B cell (primary cell): ENCODE data around the gene MTIF2. TPM values are rescaled to one million over a fixed set of nuclear protein-coding genes. Genes with fewer than 3 reads are reported as not detected.

Source experiments
- ATAC-seq: fragments of 200-7000 bp; cut with Tn5 transposase; one replicate; pipeline ENCODE4 v1.10.0; 2021; ENCODE audit warnings: low read depth, mild to moderate bottlenecking, moderate number of reproducible peaks, moderate library complexity
- CTCF ChIA-PET: fragments of 350-600 bp; sonication (Branson Sonifier 250); formaldehyde crosslinking; loops from one replicate; lab custom pipeline; 2021; ENCODE audit warnings: antibody characterized with exemption, inconsistent platforms; lab: Charles Lee
- POLR2A ChIA-PET: fragments of 350-600 bp; sonication (Branson Sonifier 250); formaldehyde crosslinking; loops from one replicate; lab custom pipeline; 2021; ENCODE audit warnings: antibody characterized with exemption; lab: Charles Lee
- DNase-seq: peaks from one replicate; pipeline ENCODE4 v3.0.0; 2013
- H2AFZ ChIP-seq: 2 replicates; pipeline ENCODE4 v1.6.1; 2012; ENCODE audit warnings: mild to moderate bottlenecking, low read depth, low read length; ENCODE audit not compliant: insufficient read depth, poor library complexity, severe bottlenecking
- H3K27ac ChIP-seq, 2 donors: 1 replicate in 1 of 2; 2 replicates in 1 of 2; pipeline ENCODE4 v1.5.1; 2012 to 2013; ENCODE audit warnings: low read length in 2 of 2, mild to moderate bottlenecking in 2 of 2, moderate library complexity in 1 of 2
- H3K27me3 ChIP-seq, 4 experiments: fragments of 200-600 bp in 1 of 4; sonication (generic) in 1 of 4; replicated peaks in 1 of 4; 1 replicate in 2 of 4; 2 replicates in 2 of 4; pipeline versions ENCODE4 v1.6.1 to v1.7.0; 2013 to 2016; ENCODE audit warnings: low read length in 3 of 4, mild to moderate bottlenecking in 2 of 4, mixed read lengths in 1 of 4, moderate library complexity in 1 of 4; ENCODE audit not compliant: insufficient read depth in 4 of 4, control insufficient read depth in 3 of 4; ENCODE audit errors: control extremely low read depth in 1 of 4
- H3K36me3 ChIP-seq, 2 experiments: replicated peaks in 1 of 2; 1 replicate in 1 of 2; 2 replicates in 1 of 2; pipeline versions ENCODE4 v1.6.1 to v1.7.1; 2013; ENCODE audit warnings: low read length in 1 of 2; ENCODE audit not compliant: insufficient read depth in 2 of 2, control insufficient read depth in 1 of 2; ENCODE audit errors: control extremely low read depth in 1 of 2, extremely low read depth in 1 of 2
- H3K4me1 ChIP-seq, 2 donors: fragments of 200-600 bp in 1 of 2; sonication (generic) in 1 of 2; 1 replicate in 1 of 2; 2 replicates in 1 of 2; pipeline versions ENCODE4 v1.5.1 to v1.6.1; 2013 to 2017; ENCODE audit warnings: low read length in 2 of 2; ENCODE audit not compliant: control insufficient read depth in 2 of 2, insufficient read depth in 2 of 2
- H3K4me2 ChIP-seq: replicated peaks from 2 replicates; pipeline ENCODE3; 2012; ENCODE audit warnings: mild to moderate bottlenecking, low read depth, low read length; ENCODE audit not compliant: poor library complexity, severe bottlenecking
- H3K4me3 ChIP-seq, 5 experiments: fragments of 200-600 bp in 1 of 5; sonication (generic) in 1 of 5; 1 replicate in 3 of 5; 2 replicates in 2 of 5; pipeline versions ENCODE4 v1.5.1 to v1.7.0; 2011 to 2016; ENCODE audit warnings: low read length in 4 of 5, mild to moderate bottlenecking in 4 of 5, low read depth in 2 of 5, control low read depth in 1 of 5, moderate library complexity in 1 of 5; ENCODE audit not compliant: insufficient read depth in 1 of 5; ENCODE audit errors: control extremely low read depth in 1 of 5, extremely low read depth in 1 of 5
- H3K79me2 ChIP-seq: fragments of 200-600 bp; sonication (generic); one replicate; pipeline ENCODE4 v1.6.0; 2016; ENCODE audit warnings: low read length; ENCODE audit not compliant: control insufficient read depth, insufficient read depth
- H3K9ac ChIP-seq: fragments of 200-600 bp; sonication (generic); 2 replicates; pipeline ENCODE4 v1.6.1; 2017; ENCODE audit warnings: mild to moderate bottlenecking, low read length, moderate library complexity
- H3K9me3 ChIP-seq, 3 donors: one replicate each; pipeline versions ENCODE4 v1.6.1 to v1.7.1; 2013; ENCODE audit warnings: low read length in 2 of 3; ENCODE audit not compliant: control insufficient read depth in 2 of 3, insufficient read depth in 1 of 3; ENCODE audit errors: control extremely low read depth in 1 of 3
- H4K20me1 ChIP-seq: 2 replicates; pipeline ENCODE4 v1.6.0; 2012; ENCODE audit warnings: mild to moderate bottlenecking, low read length; ENCODE audit not compliant: insufficient read depth, control insufficient read depth, poor library complexity, severe bottlenecking
- H3K27ac Mint-ChIP-seq: one replicate; pipeline ENCODE4 v1.8.0; 2021; ENCODE audit warnings: mixed read lengths
- H3K27me3 Mint-ChIP-seq: one replicate; pipeline ENCODE4 v1.8.0; 2021; ENCODE audit warnings: mixed read lengths
- H3K4me1 Mint-ChIP-seq: one replicate; pipeline ENCODE4 v1.8.0; 2021; ENCODE audit warnings: mixed read lengths
- H3K4me3 Mint-ChIP-seq: one replicate; pipeline ENCODE4 v1.8.0; 2021; ENCODE audit warnings: mixed read lengths
- H3K9me3 Mint-ChIP-seq: one replicate; pipeline ENCODE4 v1.8.0; 2022; ENCODE audit warnings: mixed read lengths; ENCODE audit not compliant: insufficient read depth
- EZH2 ChIP-seq: IDR thresholded peaks from 2 replicates; pipeline ENCODE4 v1.6.1; 2012; ENCODE audit warnings: borderline replicate concordance, low read depth, mild to moderate bottlenecking, moderate library complexity, low read length; ENCODE audit not compliant: insufficient read depth, poor library complexity, severe bottlenecking
- WGBS: methylation state at CpG from one replicate; pipeline ENCODE4 v1.1.5; 2013; ENCODE audit warnings: missing lambda C conversion rate; ENCODE audit not compliant: insufficient coverage; 5-methylcytosine and 5-hydroxymethylcytosine counted together
- intact Hi-C: fragments of 100-400 bp; cut with micrococcal nuclease; formaldehyde crosslinking; loops from one replicate; pipeline ENCODE4 v1.10.0; 2022
- polyA plus RNA-seq: library from polyadenylated mRNA; depleted of rRNA; stranded (reverse); fragments of >200 nt; gene quantifications from 2 replicates; pipeline ENCODE4 v1.2.3, GENCODE V29; 2012
- total RNA-seq, 2 donors: library from RNA; stranded (reverse); fragments of 120-200 nt in 1 of 2; gene quantifications; 1 replicate in 1 of 2; 2 replicates in 1 of 2; pipeline versions ENCODE4 v1.2.3 to v1.2.4, GENCODE V29; 2013 to 2022
- TF ChIP-seq, protein P1 (sequence below): fragments of 200-600 bp; IDR thresholded peaks from one replicate; pipeline ENCODE4 v1.8.0; 2022; ENCODE audit warnings: antibody characterized with exemption, mild to moderate bottlenecking

MTIF2 gene
- total and polyA plus RNA-seq, 2 donors (not counting 1 experiment from before 2014, with no cell fraction given) = 12.9 to 36.7 TPM

DNA sequence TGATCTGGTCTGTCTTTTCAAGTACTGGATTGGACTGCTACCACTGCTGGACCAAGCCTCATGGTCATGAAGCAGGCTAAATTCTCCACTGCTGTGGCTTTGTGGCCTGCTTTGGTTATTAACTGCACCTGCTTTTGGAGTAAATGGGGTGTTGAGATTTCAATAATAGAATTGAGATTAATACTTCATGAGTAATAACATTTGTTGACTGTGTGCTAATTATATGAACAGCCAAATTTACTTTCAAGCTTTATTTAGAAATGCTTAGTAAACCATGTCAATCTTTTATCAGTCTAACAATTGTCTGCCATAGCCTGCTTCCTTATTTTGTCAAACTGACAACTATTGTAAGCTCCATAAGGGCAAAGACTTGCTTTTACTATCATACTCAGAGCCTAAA is 27.4 kb upstream of the MTIF2 start:
- H3K79me2 ChIP-seq = no peaks in the 10 kb centered on the region

DNA sequence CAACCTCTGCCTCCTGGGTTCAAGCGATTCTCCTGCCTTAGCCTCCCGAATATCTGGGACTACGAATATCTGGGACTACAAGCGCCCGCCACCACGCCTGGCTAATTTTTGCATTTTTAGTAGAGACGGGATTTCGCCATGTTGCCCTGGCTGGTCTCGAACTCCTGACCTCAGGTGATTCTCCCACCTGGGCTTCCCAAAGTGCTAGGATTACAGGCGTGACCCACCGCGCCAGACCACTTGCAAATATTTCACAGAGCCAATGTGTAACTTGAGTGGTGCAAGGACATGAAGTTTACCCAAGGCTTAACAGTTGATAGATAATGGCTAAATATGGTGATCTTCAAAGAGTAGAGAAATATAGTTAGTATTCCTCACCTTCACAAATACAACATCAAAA is 14.1 kb upstream of the MTIF2 start:
- Mint-ChIP-seq H3K9me3 (no peaks in the 10 kb centered on the region), H3K4me3 (peak overlapping the region; percentile 93), H3K27me3 (no peaks in the 10 kb centered on the region), H3K4me1 (peaks cover 24% of the 10 kb centered on the region), H3K27ac (peak overlapping the region; percentile 3)
- H3K79me2 ChIP-seq = peaks cover 7% of the 10 kb centered on the region
- H2AFZ ChIP-seq = no peak overlapping the region
- H3K27me3 ChIP-seq = no peaks in the 10 kb centered on the region
- peak overlapping the region; percentile 75 for H3K9ac ChIP-seq
- ChIA-PET CTCF (no interaction called here), POLR2A (no interaction called here)
- peak overlapping the region; percentile 73 for H3K4me2 ChIP-seq
- ATAC-seq = no peak
- intact Hi-C loops = loop anchor here (2.0 to 5.0 kb wide), 5 partner anchors 60 to 952 kb away; partner anchors contain the start of genes CFAP36 and EML6
- H4K20me1 ChIP-seq = no peaks in the 10 kb centered on the region
- no peaks in the 10 kb centered on the region for H3K36me3 ChIP-seq
- TF ChIP-seq EZH2 = no peak
- TF ChIP-seq, protein P1, sequence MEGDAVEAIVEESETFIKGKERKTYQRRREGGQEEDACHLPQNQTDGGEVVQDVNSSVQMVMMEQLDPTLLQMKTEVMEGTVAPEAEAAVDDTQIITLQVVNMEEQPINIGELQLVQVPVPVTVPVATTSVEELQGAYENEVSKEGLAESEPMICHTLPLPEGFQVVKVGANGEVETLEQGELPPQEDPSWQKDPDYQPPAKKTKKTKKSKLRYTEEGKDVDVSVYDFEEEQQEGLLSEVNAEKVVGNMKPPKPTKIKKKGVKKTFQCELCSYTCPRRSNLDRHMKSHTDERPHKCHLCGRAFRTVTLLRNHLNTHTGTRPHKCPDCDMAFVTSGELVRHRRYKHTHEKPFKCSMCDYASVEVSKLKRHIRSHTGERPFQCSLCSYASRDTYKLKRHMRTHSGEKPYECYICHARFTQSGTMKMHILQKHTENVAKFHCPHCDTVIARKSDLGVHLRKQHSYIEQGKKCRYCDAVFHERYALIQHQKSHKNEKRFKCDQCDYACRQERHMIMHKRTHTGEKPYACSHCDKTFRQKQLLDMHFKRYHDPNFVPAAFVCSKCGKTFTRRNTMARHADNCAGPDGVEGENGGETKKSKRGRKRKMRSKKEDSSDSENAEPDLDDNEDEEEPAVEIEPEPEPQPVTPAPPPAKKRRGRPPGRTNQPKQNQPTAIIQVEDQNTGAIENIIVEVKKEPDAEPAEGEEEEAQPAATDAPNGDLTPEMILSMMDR = no peak
- DNase-seq = no peak
- H3K4me1 ChIP-seq = peaks cover 11 to 18% of the 10 kb centered on the region in 2 donors
- no peaks in the 10 kb centered on the region for H3K9me3 ChIP-seq
- peak overlapping the region in 2 of 5 experiments; percentile 87 to 90 for H3K4me3 ChIP-seq
- H3K27ac ChIP-seq = no peak overlapping the region
- WGBS = 95% methylated on average over 12 of the region's 12 CpGs

More for the DNA sequence above, 27.4 kb upstream of the MTIF2 start:
- H2AFZ ChIP-seq = no peak overlapping the region
- H3K4me1 Mint-ChIP-seq = peaks cover 3% of the 10 kb centered on the region
- ATAC-seq = no peak
- no peak overlapping the region for H3K4me2 ChIP-seq
- H3K27ac Mint-ChIP-seq = no peak overlapping the region
- H3K9me3 ChIP-seq = no peaks in the 10 kb centered on the region
- no peak overlapping the region for H3K27ac ChIP-seq
- no peak overlapping the region for H3K4me3 Mint-ChIP-seq
- no peak overlapping the region for H3K9ac ChIP-seq
- POLR2A ChIA-PET = no interaction called here
- no peaks in the 10 kb centered on the region for H3K27me3 ChIP-seq
- H3K36me3 ChIP-seq = no peaks in the 10 kb centered on the region
- no peaks in the 10 kb centered on the region for H4K20me1 ChIP-seq
- H3K4me1 ChIP-seq = no peaks in the 10 kb centered on the region
- no peaks in the 10 kb centered on the region for H3K9me3 Mint-ChIP-seq
- no peaks in the 10 kb centered on the region for H3K27me3 Mint-ChIP-seq
- DNase-seq = no peak
- H3K4me3 ChIP-seq = no peak overlapping the region
- TF ChIP-seq EZH2 = no peak
- TF ChIP-seq, protein P1 = no peak
- CTCF ChIA-PET = no interaction called here
- intact Hi-C loops = no loop called here
